ENCODE data around the gene TPCN1. TPM values are rescaled to one million over a fixed set of nuclear protein-coding genes. Genes with fewer than 3 reads are reported as not detected.

Gene TPCN1
- 14.4 and 29.4 TPM in 2 replicates for total RNA-seq

GRCh38 chr12:113221181-113221996 is at the start of gene TPCN1:
Gene TPCN1 (plus strand): TSS chr12:113221464. CDS start chr12:113226853, 5,389 bp downstream.

DNA sequence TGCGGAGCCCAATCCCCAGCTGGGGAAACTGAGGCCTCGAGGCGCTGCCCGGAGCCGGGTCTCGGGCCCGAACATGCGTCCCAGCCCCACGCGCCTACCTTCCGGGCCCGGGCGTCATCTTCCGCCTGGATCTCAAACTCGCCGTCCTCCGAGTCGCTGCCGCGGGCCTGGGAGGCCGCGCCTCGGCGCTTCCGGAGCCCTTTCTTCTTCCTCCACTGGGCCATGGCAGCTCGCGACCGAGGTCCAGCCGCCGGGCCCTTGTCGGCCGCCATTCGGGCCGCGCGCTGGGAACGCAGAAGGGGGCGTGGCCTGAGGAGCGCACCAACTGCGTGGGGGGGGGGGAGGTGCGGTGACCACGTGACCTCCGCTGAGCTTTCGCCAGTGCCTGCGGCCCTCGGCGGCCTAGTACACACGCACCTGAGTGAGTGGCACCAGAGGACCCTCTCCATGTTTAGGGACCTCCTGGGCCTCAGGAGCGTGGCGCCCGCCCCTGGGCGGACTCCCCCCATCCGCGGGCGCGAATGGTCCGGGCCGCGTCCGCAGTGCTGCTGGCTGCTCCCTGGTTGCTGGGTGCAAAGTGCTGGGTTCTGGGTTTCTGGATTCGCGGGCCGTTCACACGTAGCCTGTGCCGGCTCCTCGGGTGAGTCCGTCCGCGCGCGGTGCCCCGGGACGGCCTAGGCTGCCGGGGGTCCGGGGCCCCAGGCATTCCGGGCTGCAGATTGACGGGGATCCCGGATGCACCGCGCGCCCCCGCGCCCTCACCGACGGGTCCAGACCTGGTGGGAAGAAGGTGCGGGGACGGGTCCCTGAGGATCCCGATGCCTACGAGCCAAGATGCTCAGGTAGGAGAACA is 35.9 kb upstream of the TPCN1 start, which contains the start of the genes DDX54 and RITA1:
Gene DDX54, minus strand, starts transcription at position 299 of the 853 bp plus-strand sequence. Its CDS starts 27 bp downstream, at position 272.
Gene RITA1, plus strand, starts transcription at position 542 of the 853 bp plus-strand sequence. CDS start 1,026 bp downstream, outside the sequence.

GRCh38 chr12:113334786-113335539 is 113.7 kb downstream of the TPCN1 start, which contains the start of gene SLC8B1:
Gene SLC8B1 (minus strand): TSS chr12:113335109. CDS start chr12:113332878, 2,231 bp downstream.

Small RNA genes lying within 50 kb of the gene (small RNA-seq; reads per million reads assigned to genes)
- not detected for gene MIR6762
- not detected for gene RF00019

Other genes starting within 250 kb of the TPCN1 start
- gene OAS2, start 242.9 kb upstream of the TPCN1 start, total RNA-seq: 0.39 and 0.54 TPM in 2 replicates
- gene DTX1, start 164.7 kb upstream of the TPCN1 start, total RNA-seq: not detected in 2 replicates
- gene RASAL1, start 85.7 kb upstream of the TPCN1 start, total RNA-seq: 0.33 and 0.39 TPM in 2 replicates
- not detected in 2 replicates for gene CFAP73, start 71.7 kb upstream of the TPCN1 start, total RNA-seq
- 44.0 and 53.5 TPM in 2 replicates for gene DDX54, start 36.0 kb upstream of the TPCN1 start, total RNA-seq
- gene RITA1, start 35.7 kb upstream of the TPCN1 start, total RNA-seq: 11.4 and 20.4 TPM in 2 replicates
- 13.4 and 19.6 TPM in 2 replicates for gene SLC8B1, start 113.6 kb downstream of the TPCN1 start, total RNA-seq
- 20.8 and 31.0 TPM in 2 replicates for gene PLBD2, start 137.1 kb downstream of the TPCN1 start, total RNA-seq
- gene SDS, start 182.4 kb downstream of the TPCN1 start, total RNA-seq: not detected in 2 replicates
- gene SDSL, start 200.9 kb downstream of the TPCN1 start, total RNA-seq: 4.9 and 5.1 TPM in 2 replicates